GM21717 (cell line): Measurements from ENCODE around the gene SIM2.
"Not testable (repeated sequence)": the region's sequence is repeated elsewhere in the genome, so short reads cannot be mapped to it uniquely, and the experiment has no call there.

Experiments used
- ATAC-seq: cut with Tn5 transposase; IDR thresholded peaks from one replicate; pipeline ENCODE4 v1.9.1; 2021; ENCODE audit warnings: mild to moderate bottlenecking, moderate library complexity; ENCODE audit not compliant: unreplicated experiment

SIM2 gene

GRCh38 chr21:36698981-36699545 is at the start of gene SIM2:
SIM2 (plus strand) TSS chr21:36699115; CDS start chr21:36699747, 632 bp downstream.
- ATAC-seq = no peak

- no peak for ATAC-seq
These were observed 44.6 kb upstream of the SIM2 start for GRCh38 chr21:36654324-36654723.

- ATAC-seq = no peak
These were observed 44.1 kb upstream of the SIM2 start for GRCh38 chr21:36654796-36655325.

- no peak for ATAC-seq
These were observed 42.8 kb upstream of the SIM2 start for GRCh38 chr21:36656138-36656537.

GRCh38 chr21:36657290-36657689 is 41.6 kb upstream of the SIM2 start:
- ATAC-seq = not testable (repeated sequence)

GRCh38 chr21:36657999-36658398 is 40.9 kb upstream of the SIM2 start:
- ATAC-seq = no peak

GRCh38 chr21:36658926-36659325 is 40.0 kb upstream of the SIM2 start:
- ATAC-seq = no peak

GRCh38 chr21:36661511-36662309 is 37.2 kb upstream of the SIM2 start:
- no peak for ATAC-seq

GRCh38 chr21:36663033-36663855 is 35.7 kb upstream of the SIM2 start:
- ATAC-seq = no peak

GRCh38 chr21:36664662-36664990 is 34.3 kb upstream of the SIM2 start:
- no peak for ATAC-seq

GRCh38 chr21:36665806-36666205 is 33.1 kb upstream of the SIM2 start:
- no peak for ATAC-seq

GRCh38 chr21:36668713-36669112 is 30.2 kb upstream of the SIM2 start:
- no peak for ATAC-seq

- no peak for ATAC-seq
These were observed 27.1 kb upstream of the SIM2 start for GRCh38 chr21:36671836-36672235.

GRCh38 chr21:36672296-36672695 is 26.6 kb upstream of the SIM2 start:
- ATAC-seq = not testable (repeated sequence)

- no peak for ATAC-seq
These were observed 26.2 kb upstream of the SIM2 start for GRCh38 chr21:36672737-36673136.

- no peak for ATAC-seq
These were observed 22.6 kb upstream of the SIM2 start for GRCh38 chr21:36676039-36676950.

- ATAC-seq = no peak
These were observed 21.5 kb upstream of the SIM2 start for GRCh38 chr21:36677443-36677842.

GRCh38 chr21:36678538-36678937 is 20.4 kb upstream of the SIM2 start:
- ATAC-seq = no peak

- no peak for ATAC-seq
These were observed 17.7 kb upstream of the SIM2 start for GRCh38 chr21:36681117-36681631.

- no peak for ATAC-seq
These were observed 13.8 kb upstream of the SIM2 start for GRCh38 chr21:36684957-36685714.
